ENCODE measurements around the gene LDLRAD4. TPM values are rescaled to one million over a fixed set of nuclear protein-coding genes. Genes with fewer than 3 reads are reported as not detected.

Gene LDLRAD4
- total RNA-seq, 1 experiment from 2014 or later = 3.6 TPM

- TF ChIP-seq EZH2 (IDR thresholded peaks at IDR 0.05; ENCODE audit: borderline replicate concordance, low read depth, low read length, poor library complexity, severe bottlenecking) (no peak), CTCF (conservative IDR thresholded peaks at IDR 0.05; ENCODE audit: low read depth, low read length) (no peak)
- Histone ChIP-seq H3K9me3 (ENCODE audit: low read depth, low read length, poor library complexity, severe bottlenecking) (peaks cover 13% of the 10 kb centered on the region), H3K27ac (ENCODE audit: low read depth, low read length, poor library complexity, severe bottlenecking) (no peak overlapping the region), H3K36me3 (ENCODE audit: insufficient read depth, low read length, poor library complexity, severe bottlenecking) (no peaks in the 10 kb centered on the region), H3K4me3 (ENCODE audit: low read depth, low read length, poor library complexity, severe bottlenecking) (no peak overlapping the region), H3K4me1 (ENCODE audit: insufficient read depth, low read length, poor library complexity, severe bottlenecking) (no peaks in the 10 kb centered on the region), H3K27me3 (replicated peaks; ENCODE audit: insufficient read depth, low read depth, low read length, poor library complexity) (no peaks in the 10 kb centered on the region)
- DNase-seq (ENCODE audit: low spot score) = no peak
- no TSS peak for BruUV-seq (replicated peaks)
- intact Hi-C loops (cut with micrococcal nuclease; ENCODE audit: unreplicated experiment) = no loop called here
- ChIA-PET POLR2A (ENCODE audit: low non-redundant PET) (no interaction called here), CTCF (no interaction called here)
These were observed 94.6 kb downstream of the LDLRAD4 start for GRCh38 chr18:13313006-13313686.

- Histone ChIP-seq H3K9me3 (ENCODE audit: low read depth, low read length, poor library complexity, severe bottlenecking) (peaks cover 13% of the 10 kb centered on the region), H3K27me3 (replicated peaks; ENCODE audit: insufficient read depth, low read depth, low read length, poor library complexity) (no peaks in the 10 kb centered on the region), H3K36me3 (ENCODE audit: insufficient read depth, low read length, poor library complexity, severe bottlenecking) (no peaks in the 10 kb centered on the region), H3K4me1 (ENCODE audit: insufficient read depth, low read length, poor library complexity, severe bottlenecking) (no peaks in the 10 kb centered on the region), H3K27ac (ENCODE audit: low read depth, low read length, poor library complexity, severe bottlenecking) (no peak overlapping the region), H3K4me3 (ENCODE audit: low read depth, low read length, poor library complexity, severe bottlenecking) (no peak overlapping the region)
- ChIA-PET CTCF (no interaction called here), POLR2A (ENCODE audit: low non-redundant PET) (no interaction called here)
- DNase-seq (ENCODE audit: low spot score) = no peak
- TF ChIP-seq EZH2 (IDR thresholded peaks at IDR 0.05; ENCODE audit: borderline replicate concordance, low read depth, low read length, poor library complexity, severe bottlenecking) = no peak
- intact Hi-C loops (cut with micrococcal nuclease; ENCODE audit: unreplicated experiment) = no loop called here
- BruUV-seq (replicated peaks) = no TSS peak
These were observed 96.4 kb downstream of the LDLRAD4 start for GRCh38 chr18:13315000-13315399.

GRCh38 chr18:13316063-13316462 lies 97.5 kb downstream of the LDLRAD4 start:
- peaks cover 13% of the 10 kb centered on the region for H3K9me3 ChIP-seq (ENCODE audit: low read depth, low read length, poor library complexity, severe bottlenecking)
- H3K4me3 ChIP-seq (ENCODE audit: low read depth, low read length, poor library complexity, severe bottlenecking) = no peak overlapping the region
- no TSS peak for BruUV-seq (replicated peaks)
- H3K27ac ChIP-seq (ENCODE audit: low read depth, low read length, poor library complexity, severe bottlenecking) = no peak overlapping the region
- ChIA-PET POLR2A (ENCODE audit: low non-redundant PET) (no interaction called here), CTCF (no interaction called here)
- H3K27me3 ChIP-seq (replicated peaks; ENCODE audit: insufficient read depth, low read depth, low read length, poor library complexity) = no peaks in the 10 kb centered on the region
- DNase-seq (ENCODE audit: low spot score) = no peak
- no peak for TF ChIP-seq EZH2 (IDR thresholded peaks at IDR 0.05; ENCODE audit: borderline replicate concordance, low read depth, low read length, poor library complexity, severe bottlenecking)
- TF ChIP-seq CTCF (conservative IDR thresholded peaks at IDR 0.05; ENCODE audit: low read depth, low read length) = no peak
- intact Hi-C loops (cut with micrococcal nuclease; ENCODE audit: unreplicated experiment) = no loop called here
- no peaks in the 10 kb centered on the region for H3K36me3 ChIP-seq (ENCODE audit: insufficient read depth, low read length, poor library complexity, severe bottlenecking)
- H3K4me1 ChIP-seq (ENCODE audit: insufficient read depth, low read length, poor library complexity, severe bottlenecking) = no peaks in the 10 kb centered on the region

- no TSS peak for BruUV-seq (replicated peaks)
These were observed 99.2 kb downstream of the LDLRAD4 start for GRCh38 chr18:13317801-13318200.

More at GRCh38 chr18:13317801-13318200, 99.2 kb downstream of the LDLRAD4 start:
- POLR2A ChIA-PET (ENCODE audit: low non-redundant PET) = no interaction called here
- no peak for DNase-seq (ENCODE audit: low spot score)
- no peak overlapping the region for H3K4me3 ChIP-seq (ENCODE audit: low read depth, low read length, poor library complexity, severe bottlenecking)
- CTCF ChIA-PET = no interaction called here
- H3K36me3 ChIP-seq (ENCODE audit: insufficient read depth, low read length, poor library complexity, severe bottlenecking) = no peaks in the 10 kb centered on the region
- H3K4me1 ChIP-seq (ENCODE audit: insufficient read depth, low read length, poor library complexity, severe bottlenecking) = no peaks in the 10 kb centered on the region
- H3K27ac ChIP-seq (ENCODE audit: low read depth, low read length, poor library complexity, severe bottlenecking) = no peak overlapping the region
- TF ChIP-seq CTCF (conservative IDR thresholded peaks at IDR 0.05; ENCODE audit: low read depth, low read length) (no peak), EZH2 (IDR thresholded peaks at IDR 0.05; ENCODE audit: borderline replicate concordance, low read depth, low read length, poor library complexity, severe bottlenecking) (no peak)
- peaks cover 13% of the 10 kb centered on the region for H3K9me3 ChIP-seq (ENCODE audit: low read depth, low read length, poor library complexity, severe bottlenecking)
- H3K27me3 ChIP-seq (replicated peaks; ENCODE audit: insufficient read depth, low read depth, low read length, poor library complexity) = no peaks in the 10 kb centered on the region
- intact Hi-C loops (cut with micrococcal nuclease; ENCODE audit: unreplicated experiment) = no loop called here

Data from A673 (cell line).